ENCODE measurements around the gene CANX.
A peak's percentile ranks its signal among the peaks of the same experiment; 100 is the strongest.

Gene CANX

DNA sequence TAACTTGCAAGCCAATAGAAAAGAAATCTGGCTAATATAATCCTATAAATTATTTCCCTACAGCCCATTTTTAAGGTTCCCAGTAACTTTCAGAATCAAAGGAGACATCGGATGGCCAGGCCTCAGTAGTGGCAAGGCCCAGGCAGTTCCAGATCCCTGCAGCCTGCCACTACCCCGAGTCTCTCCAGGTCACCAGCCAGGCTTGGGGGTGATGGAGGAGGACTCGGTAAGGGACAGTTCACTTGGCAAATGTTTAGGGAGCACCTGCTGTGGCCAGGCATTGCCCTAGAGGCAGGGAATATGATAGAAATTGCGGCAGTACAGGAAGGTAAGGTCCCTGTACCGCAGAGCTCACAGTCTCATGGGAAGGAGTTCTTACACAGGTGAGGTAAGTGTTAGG lies 79.8 kb downstream of the CANX start:
- DNase-seq: no peak

DNA sequence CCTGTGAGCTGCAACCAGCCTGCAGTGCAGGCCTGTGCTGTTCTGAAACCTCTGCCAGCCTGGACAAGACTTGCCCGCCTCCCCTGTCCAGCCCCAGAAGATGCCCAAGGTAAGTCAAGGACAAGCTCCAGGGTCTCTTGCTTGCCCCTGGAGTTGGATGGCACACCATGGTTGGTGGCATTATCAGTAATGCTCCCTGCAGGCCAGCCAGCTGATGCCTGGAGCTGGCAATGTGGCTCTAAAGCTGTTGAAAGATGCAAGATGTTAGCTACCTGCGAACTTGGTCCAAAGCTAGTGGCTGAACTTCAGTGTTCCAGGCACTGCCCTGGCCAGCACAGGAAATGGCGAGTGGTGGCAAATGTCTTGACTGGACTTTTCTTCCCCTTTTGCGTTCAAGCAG lies 81.1 kb downstream of the CANX start:
- no peak for DNase-seq

DNA sequence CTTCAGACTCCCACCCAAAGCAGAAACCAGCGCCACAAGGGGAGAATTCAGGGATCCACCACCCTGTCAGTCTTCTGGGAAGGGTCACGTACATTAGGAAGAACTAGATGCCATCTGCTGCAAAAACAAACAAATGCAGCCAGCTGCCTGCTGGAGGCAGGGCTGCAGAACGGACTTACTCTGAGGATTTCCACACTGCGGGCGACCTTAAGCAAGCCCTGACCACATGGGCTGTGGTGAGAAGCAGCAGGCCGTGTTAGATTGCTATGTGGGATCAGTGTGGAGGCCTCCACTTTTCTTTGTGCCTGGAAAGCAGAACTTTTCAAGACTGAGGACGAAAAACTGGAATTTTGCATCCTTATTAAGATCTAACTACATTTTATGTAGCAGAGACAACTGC lies 81.6 kb downstream of the CANX start:
- peak; percentile 38 for DNase-seq
